T-helper 9 cell (primary cell): Measurements from ENCODE around the gene FTH1.

Source experiments
- DNase-seq: peaks from one replicate; pipeline ENCODE4 v3.0.0-alpha.2; 2020

The FTH1 gene

DNA sequence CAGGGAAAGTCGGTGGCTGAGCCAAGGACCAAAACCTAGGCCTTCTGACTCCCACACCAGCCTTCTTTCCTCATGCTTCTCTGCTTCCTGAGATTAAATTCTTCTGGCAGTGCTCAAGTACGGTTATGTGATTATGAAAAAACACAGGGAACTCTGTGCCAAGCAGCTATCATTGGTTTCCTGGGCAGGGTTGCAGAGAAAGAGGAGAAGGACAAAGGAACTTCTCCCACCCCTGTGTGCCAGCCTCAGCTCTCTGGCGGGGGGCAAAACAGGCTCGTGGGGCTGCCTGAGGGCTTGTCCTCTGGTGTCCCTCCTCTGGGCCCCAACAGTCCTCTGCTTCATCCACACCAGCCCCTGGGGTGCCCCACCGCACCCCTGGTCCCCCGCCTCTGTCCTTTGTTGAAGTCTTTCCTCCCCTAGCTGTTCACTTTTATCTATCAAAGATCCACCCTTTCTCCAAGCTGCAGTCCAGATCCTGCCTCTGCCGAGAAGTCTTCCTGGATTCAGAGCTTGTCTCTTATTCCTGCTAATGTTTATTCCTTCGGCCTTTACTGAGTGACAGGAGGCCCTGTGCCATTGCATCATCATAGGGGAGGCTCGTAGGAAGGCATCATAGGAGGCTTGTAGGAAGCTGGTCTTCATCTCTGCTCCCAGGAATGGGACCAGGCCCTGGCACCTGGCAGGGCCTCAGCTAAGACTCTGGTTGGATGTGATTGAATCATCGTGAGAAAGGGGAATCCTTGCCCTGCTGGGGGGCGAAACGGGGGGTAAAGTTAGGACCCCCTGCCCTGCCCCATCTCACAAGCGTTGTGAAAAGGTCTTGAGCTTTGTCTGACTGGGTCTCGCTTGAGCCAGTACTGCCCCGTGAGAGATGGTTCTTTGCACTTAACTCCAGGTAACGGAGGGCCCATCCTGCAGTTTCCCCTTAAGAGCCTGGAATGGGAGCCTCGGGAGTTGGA, 11.5 kb upstream of the FTH1 start:
- no peak for DNase-seq

GRCh38 chr11:61976813-61977475, 9.5 kb upstream of the FTH1 start:
- DNase-seq: no peak

DNA sequence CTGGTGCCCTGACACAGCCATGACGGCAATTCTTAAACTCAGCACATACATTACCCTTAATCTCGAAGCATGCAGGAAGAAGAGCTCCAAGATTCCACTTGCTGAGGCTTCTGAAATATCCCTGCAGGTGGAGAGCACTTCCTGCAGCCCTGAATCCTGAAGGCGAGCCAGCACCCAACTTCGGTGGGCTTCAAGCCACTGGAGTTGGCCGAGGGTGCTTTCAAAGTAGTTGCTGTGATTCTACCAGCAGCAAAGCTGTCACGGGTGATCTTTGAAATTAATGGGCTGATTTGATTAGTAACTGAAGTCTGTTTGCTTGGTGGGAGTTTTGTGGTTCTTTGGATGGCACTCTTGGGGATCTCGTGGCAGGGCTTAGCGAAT, 9.0 kb upstream of the FTH1 start:
- DNase-seq: no peak

- DNase-seq: no peak
Observed at GRCh38 chr11:61975638-61976419, 8.4 kb upstream of the FTH1 start.

GRCh38 chr11:61974766-61975631, 7.6 kb upstream of the FTH1 start:
- no peak for DNase-seq

DNA sequence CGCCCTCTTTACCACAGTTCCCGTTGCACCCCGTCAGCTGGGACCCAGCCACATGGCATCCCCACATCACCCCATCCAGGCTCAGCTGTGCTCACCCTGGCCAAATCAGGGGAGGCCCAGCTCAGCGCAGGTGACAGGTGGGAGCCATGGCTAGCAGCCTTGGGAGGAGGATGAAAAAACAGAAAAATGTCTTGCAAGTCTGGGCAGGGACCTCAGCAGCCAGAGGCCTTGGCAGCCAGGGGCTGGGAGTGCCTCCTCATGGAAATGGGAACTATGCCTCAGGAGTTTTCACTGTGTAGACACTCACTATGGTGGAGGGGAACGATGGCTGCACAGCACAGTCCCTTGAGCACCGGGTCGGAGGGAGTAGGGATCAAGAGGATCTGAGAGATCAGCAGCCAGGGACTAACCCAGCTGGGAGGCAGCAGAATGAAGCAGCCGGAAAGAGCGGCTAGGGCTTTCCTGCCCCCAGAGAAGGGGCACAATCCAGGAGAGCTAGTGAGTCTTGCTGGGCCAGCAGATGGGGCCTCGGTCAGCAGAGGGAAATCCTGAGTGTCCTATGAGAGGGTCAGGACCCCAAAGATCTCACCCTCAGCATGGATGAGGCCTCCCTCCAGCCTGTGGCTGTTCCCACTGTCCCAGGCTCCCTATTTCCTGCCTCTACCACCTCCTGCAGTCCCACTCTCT, 6.2 kb upstream of the FTH1 start:
- no peak for DNase-seq

DNA sequence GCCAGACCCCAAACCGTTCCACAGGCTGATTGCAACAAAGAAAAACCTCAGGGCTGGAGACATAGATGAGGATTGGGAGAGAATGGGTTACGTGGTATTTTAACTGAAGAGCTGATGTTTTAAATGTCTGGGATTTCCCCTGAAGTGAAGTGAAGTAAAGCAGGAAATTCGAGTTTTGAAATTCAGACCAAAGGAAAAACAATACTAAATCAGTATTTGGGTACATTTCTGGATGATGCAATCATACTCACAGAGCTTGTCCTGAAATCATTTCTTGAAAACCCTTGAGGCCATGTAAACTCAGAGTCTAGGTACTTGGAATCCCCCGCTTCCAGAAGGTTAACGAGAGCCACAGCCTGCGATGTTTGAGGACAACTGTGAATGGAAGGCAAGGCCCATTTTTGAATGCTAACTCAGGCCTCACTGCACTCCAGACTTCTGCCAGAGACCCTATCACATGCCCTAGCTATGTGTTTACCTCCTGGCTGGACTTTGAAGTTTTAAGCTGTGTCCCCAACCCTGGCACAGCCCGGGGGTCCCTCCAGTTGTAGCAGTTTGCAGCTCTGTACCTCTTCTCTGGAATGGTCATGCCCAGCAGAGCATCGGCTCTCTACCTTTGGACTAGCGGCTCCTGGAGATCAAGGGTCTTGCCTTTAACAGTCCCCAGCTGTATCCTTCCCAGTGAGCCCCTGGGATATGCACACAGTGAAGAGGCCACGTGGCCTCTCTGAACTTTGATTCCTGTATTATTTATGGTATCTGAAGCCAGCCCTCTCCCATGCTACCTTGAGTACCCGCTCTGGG, 5.4 kb upstream of the FTH1 start:
- DNase-seq: no peak

DNA sequence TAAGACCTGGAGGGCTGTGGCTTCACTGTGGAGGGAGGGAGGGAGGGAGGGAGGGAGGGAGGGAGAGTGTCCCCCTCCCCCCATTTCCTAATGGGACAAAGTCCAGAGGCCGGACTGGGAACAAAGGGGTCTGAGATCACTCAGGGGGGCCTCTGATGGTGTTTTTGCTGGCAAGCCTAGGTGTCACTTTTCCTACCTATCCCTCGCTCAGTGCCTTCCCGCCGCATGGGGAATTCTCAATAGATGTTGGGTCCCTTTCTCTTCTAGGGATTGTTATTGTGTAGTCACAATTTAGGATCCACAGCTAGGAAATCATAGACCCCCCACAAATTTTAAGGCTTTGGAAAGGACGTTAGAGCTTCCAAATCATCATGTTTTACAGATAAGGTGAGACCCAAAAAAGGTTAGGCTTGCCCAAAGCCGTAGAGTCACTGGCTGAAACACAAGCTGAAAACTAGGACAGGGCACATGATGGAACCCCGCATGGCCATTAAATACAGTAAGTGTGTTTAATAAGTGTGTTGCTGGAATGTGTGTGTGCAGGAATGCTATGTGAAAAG, 4.8 kb upstream of the FTH1 start:
- DNase-seq: no peak

- no peak for DNase-seq
Observed at GRCh38 chr11:61971248-61972111, 4.0 kb upstream of the FTH1 start.

GRCh38 chr11:61969838-61970662, 2.6 kb upstream of the FTH1 start:
- DNase-seq: no peak

GRCh38 chr11:61969391-61969758, 1.9 kb upstream of the FTH1 start:
- no peak for DNase-seq

- no peak for DNase-seq
Observed at GRCh38 chr11:61968758-61969390, 1.4 kb upstream of the FTH1 start.

DNA sequence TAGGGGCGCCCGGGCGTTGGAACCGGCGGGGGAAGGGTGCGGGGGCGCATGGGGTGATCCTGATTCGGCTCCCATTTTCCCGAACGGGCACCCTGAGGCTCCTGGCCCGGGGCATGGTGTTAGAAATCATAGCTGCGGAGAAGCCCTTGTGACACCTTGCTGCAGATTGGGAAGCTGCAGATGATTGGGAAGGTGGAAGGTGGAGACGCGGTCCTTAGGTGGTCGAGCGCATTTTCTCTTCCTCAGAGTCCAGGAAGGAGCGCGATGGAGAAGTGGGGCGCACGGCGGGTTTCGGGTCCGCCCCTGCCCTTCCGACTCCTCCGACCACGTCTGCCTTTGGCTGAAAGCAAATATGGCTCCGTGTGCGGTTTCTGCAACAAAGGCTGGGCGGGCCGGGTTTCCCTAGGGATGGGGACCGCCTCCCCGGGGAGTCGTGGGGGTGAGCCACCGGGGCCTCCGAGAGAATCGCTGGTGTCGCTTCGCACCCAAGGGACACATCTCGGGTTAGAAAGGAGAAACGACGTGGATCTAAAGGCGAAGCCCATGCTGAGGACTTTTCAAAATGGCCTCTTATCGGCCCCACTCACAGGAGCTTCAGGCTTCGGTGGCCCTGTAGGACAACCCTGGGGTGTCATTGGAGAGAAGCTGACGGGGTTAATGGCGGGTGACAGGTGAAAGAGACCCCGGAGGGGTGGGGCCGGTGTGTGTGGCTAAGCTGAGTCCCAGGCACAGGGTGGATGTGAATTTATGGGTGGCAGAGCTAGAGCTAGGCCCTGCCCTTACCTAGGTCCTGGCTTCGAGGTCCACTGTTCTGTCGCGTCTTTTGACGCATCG, 707 bp upstream of the FTH1 start:
- no peak for DNase-seq

- no peak for DNase-seq
Observed at GRCh38 chr11:61966734-61967115, 709 bp downstream of the FTH1 start.

DNA sequence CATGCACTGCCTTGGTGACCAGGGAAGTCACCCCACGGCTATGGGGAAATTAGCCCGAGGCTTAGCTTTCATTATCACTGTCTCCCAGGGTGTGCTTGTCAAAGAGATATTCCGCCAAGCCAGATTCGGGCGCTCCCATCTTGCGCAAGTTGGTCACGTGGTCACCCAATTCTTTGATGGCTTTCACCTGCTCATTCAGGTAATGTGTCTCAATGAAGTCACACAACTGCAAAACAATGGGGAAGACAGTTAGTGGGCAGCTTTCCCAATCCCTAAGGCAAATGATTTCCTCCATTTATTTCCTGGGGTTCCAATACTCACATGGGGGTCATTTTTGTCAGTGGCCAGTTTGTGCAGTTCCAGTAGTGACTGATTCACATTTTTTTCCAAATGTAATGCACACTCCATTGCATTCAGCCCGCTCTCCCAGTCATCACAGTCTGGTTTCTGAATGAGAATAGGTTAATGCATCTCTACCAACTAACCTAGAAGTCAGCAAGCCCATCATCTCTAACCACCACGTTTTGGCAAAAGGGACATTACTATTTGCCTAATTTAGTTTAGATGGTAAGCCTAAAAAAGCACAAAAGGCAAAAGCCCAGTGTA, 2.7 kb downstream of the FTH1 start:
- DNase-seq: peak; percentile 16

DNA sequence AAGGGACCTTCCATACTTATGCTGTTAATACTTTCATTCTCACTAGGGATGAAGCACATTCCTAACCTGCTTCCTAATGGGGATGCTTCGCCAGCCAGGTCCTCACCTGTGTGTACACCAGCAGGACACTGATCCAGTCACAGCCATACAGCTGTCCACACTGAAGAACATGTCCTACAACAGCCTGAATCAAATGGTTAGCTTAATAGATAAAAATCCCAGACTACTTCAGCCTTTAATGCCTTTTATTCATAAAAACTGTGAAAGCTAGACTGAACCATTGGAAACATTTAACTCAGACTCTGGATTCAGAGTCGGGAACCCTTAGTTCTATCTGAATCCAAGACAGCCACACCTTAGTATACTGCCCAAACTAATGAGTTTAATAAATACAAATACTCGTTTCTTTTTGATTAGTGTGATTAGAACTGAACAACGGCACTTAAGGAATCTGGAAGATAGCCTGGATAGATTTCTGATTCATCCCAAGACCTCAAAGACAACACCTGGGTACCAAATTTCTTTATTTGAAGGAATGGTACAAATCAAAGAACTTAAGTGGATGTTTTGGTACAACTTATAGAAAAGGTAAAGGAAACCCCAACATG, 3.3 kb downstream of the FTH1 start:
- no peak for DNase-seq
